ENCODE data around the gene SPHK1.

DNA sequence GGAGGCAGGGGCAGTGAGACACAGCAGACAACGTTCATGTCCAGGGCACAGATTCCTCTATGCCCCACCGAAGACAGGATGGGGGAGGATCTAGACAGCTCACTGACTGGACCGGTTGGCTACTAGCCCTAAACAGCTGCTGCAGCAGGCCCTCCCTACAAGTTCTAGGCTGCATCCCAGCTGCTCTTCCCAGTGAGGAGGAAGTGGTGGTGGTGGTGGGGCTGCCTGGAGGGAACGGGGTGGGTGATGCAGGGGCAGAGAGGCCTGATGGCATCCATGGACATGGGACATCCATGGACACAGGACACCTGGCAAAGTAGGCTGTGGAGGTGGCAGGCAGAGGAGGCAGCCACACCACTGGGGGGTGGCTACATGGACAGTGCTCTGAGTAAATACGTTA, 18.3 kb downstream of the SPHK1 start:
- TF ChIP-seq, protein P1, sequence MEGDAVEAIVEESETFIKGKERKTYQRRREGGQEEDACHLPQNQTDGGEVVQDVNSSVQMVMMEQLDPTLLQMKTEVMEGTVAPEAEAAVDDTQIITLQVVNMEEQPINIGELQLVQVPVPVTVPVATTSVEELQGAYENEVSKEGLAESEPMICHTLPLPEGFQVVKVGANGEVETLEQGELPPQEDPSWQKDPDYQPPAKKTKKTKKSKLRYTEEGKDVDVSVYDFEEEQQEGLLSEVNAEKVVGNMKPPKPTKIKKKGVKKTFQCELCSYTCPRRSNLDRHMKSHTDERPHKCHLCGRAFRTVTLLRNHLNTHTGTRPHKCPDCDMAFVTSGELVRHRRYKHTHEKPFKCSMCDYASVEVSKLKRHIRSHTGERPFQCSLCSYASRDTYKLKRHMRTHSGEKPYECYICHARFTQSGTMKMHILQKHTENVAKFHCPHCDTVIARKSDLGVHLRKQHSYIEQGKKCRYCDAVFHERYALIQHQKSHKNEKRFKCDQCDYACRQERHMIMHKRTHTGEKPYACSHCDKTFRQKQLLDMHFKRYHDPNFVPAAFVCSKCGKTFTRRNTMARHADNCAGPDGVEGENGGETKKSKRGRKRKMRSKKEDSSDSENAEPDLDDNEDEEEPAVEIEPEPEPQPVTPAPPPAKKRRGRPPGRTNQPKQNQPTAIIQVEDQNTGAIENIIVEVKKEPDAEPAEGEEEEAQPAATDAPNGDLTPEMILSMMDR (IDR thresholded peaks at IDR 0.05), result no peak
- no peak for TF ChIP-seq POLR2A (IDR thresholded peaks at IDR 0.05)
